Measurements from ENCODE around the gene ACOT8.
"Not testable (repeated sequence)": the region's sequence is repeated elsewhere in the genome, so short reads cannot be mapped to it uniquely, and the experiment has no call there.

ACOT8 gene

DNA sequence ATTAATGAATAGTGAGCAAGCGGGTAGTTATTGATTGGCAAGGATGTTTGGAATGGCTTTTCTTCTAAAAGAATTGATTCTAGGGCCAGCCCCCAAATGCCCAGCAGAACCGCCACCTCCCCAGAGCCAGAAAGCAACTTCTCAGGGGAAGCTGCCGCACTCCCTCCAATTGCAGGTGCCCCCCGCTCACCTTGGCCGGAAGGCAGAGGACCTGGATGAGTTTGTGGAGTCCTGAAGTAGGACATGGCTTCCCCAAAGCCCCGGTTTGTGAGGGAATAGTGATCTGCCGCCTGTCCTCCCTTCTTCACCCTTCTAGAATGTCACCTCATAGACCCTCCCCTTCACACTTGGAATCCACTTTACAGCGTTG lies 30.1 kb upstream of the ACOT8 start, which contains the start of gene SPATA25:
Gene SPATA25, minus strand, starts transcription at position 277 of the 370 bp plus-strand sequence. Its CDS starts 32 bp downstream, at position 245.
- no peak for DNase-seq (ENCODE audit: low read depth)

DNA sequence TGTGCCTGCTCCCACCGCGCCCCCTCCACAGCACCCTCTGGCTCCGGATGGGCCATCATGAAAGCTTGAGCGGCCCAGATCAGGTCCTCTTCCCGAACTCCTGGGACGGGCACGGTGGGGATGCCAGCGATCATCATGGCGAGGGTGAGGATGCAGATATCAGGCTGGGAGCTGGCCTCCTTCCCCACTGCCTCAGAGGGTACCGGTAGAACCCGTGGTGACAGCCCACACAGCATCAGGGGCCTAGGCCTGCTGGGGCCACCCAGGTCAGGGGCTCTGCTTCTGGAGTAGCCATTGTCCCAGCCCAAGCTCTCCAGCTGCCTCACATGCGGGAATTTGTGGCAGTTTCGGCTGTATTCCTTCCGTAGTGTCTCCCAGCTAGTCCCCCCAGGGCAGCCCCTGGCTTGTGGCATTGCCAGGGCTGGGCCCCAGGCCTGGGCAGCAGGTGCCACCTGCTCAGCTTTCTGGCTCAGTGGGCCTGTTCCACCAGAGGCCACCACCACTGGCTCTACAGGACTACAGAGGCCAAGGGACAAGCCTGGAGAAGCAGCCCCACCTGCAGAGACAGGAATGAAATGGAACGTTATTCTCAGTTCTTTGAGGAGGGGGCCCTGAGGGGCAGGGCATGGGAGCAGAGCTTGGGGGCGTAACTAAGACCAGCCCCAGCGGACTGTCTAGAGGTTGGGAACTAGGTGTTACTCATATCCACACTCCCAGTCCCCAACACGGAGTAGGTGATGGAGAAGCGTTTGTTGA lies 29.6 kb upstream of the ACOT8 start:
- no peak for DNase-seq (ENCODE audit: low read depth)

DNA sequence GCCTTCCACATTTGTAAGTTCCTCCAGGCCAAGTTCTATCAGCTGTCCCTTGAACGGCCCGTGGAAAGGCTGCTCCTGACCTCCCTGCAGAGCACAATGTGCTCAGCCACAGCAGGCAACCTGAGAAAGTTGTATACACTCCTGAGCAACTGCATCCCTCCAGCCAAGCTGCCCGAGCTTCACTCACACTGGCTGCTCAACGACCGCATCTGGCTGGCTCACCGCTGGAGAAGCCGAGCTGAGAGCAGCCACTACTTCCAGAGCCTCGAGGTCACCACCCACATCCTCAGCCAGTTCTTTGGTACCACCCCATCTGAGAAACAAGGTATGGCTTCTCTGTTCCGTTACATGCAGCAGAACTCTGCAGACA lies 25.9 kb upstream of the ACOT8 start:
- no peak for DNase-seq (ENCODE audit: low read depth)

GRCh38 chr20:45882469-45883099 lies 25.4 kb upstream of the ACOT8 start:
- DNase-seq (ENCODE audit: low read depth), result no peak

DNA sequence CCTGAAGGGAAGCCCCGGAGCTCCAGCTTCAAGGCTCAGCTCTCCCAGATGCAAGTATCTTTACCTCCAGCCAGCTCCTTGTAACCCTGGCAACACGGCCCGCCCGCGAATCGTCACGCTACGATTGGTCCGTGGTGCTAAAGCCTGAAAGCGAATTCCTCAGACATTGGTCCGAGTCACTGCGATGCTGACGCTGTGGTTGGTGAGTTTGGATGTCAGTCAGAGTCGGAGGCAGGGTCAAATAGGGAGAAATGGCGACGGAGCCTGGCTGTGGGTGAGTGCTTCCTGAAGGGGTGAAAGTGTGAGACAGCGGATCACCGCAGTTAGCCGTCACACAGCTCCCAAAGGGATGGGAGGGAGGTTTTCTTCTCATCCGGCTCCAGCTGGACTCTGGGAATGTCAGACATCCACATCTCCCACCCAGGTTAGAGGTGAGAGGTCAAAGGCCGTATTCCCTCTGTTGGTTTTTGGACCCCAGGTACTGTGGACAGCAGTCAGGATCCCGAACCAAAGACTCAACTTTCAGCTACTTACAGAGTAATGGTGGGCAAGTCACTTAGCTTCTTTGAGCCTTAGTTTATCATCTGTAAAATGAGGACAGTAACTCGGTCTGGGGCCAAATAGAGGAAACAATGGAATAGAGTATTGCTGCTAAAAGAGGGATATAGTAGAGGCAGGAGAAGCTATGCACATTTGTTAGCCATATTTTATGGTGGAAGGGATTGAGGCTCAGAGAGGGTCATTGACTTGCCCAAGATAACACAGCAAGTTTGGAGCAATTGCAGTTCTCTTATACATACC lies 24.0 kb upstream of the ACOT8 start, which contains the start of gene ZSWIM1:
Gene ZSWIM1, plus strand, starts transcription at position 240 of the 801 bp plus-strand sequence. CDS start 1,366 bp downstream, outside the sequence.
- peak; percentile 95 for DNase-seq (ENCODE audit: low read depth)

GRCh38 chr20:45878076-45878761 lies 21.0 kb upstream of the ACOT8 start:
- no peak for DNase-seq (ENCODE audit: low read depth)

DNA sequence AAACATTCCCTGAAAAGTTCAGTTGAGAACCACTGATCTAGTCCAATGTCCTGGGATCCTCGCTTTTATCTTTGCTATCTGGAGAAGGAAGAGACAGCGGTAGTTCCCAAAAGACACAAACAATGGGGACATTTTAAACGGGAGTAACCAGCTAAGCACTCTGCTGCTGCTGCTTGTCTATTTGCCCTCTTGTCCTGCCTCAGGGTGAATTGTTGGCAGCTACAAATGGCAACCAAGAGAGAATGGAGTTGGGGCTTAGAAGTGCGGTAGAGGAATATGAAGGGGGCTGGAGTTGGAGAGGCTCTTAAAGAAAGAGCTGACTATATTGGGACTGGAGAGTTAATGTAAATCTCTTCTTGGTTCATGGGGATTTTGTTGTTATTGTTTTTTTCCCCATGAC lies 17.4 kb upstream of the ACOT8 start:
- DNase-seq (ENCODE audit: low read depth), result no peak

GRCh38 chr20:45874104-45874481 lies 16.9 kb upstream of the ACOT8 start:
- DNase-seq (ENCODE audit: low read depth), result not testable (repeated sequence)

- DNase-seq (ENCODE audit: low read depth), result no peak
Observed at GRCh38 chr20:45873409-45874103, 16.4 kb upstream of the ACOT8 start.

DNA sequence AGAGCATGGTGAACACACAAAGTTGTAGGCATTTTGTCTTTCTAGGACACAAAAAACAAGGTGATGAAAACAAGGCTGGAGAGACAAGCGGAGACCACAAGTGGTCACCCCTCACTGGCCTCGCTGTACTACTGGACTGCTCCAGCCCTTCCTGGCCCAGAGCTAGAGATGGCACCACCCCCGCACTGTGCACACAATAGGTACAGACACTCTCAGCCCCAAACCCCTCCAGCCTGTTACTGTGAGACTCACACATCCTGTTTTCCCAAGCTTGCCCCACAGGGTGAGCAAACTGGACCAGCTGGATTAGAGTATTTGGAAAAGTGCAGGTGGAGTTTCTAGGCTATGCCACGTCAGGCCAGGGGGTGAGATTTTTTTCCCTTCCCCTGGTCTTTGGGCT lies 15.4 kb upstream of the ACOT8 start:
- DNase-seq (ENCODE audit: low read depth), result no peak

GRCh38 chr20:45867819-45868176 lies 10.6 kb upstream of the ACOT8 start:
- no peak for DNase-seq (ENCODE audit: low read depth)

- no peak for DNase-seq (ENCODE audit: low read depth)
Observed at GRCh38 chr20:45867136-45867818, 10.1 kb upstream of the ACOT8 start.

DNA sequence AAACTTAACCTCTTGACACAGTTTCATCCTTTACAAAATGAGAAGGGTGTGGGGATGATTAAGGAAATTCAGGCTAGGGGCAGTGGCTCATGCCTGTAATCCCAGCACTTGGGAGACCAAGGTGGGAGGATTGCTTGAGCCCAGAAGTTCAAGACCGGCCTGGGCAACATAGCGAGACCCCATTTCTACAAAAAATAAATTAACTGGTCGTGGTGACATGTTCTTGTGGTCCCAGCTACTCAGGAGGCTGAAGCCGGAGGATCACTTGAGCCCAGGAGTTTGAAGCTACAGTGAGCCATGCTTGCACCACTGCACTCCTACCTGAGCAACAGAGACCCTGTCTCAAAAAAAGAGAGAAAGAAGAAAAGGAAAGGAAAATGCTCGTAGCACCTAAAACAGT lies 9.3 kb upstream of the ACOT8 start:
- DNase-seq (ENCODE audit: low read depth), result no peak

DNA sequence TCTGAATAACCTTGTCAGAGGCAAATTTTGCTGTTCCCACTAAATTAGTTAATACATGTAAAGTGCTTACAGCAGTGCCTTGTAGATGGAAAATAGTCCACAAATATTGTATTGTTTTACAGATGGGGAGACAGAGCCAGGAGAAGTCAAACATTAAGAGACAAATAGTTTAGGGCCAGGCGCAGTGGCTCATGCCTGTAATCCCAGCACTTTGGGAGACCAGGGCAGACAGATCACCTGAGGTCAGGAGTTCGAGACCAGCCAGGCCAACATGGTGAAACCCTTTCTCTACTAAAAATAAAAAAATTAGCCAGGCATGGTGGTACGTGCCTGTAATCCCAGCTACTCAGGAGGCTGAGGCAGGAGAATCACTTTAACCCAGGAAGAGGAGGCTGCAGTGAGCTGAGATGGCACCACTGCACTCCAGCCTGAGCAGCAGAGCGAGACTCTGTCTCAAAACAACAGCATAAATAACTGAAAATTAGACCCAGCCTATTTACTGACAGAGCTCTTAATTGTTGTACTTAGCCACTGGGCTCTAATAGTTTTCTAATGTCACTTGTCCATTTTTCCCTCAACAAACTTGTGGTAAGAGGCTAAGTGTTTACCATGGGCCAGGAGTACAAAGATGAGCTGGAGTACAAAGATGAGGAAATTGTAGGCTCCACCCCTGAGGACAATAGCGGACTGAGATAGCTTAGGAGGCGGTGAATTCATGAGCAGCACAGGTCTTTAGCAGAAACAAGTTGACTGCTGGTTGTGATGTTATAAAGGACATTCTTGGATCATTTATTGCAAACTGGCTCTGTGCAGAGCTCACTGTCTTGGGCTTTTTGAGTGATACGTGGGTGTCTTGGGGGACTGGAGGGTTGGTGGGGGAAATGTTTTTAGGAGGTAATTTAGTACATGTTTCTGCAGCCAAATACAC lies 6.6 kb upstream of the ACOT8 start:
- DNase-seq (ENCODE audit: low read depth), result no peak

DNA sequence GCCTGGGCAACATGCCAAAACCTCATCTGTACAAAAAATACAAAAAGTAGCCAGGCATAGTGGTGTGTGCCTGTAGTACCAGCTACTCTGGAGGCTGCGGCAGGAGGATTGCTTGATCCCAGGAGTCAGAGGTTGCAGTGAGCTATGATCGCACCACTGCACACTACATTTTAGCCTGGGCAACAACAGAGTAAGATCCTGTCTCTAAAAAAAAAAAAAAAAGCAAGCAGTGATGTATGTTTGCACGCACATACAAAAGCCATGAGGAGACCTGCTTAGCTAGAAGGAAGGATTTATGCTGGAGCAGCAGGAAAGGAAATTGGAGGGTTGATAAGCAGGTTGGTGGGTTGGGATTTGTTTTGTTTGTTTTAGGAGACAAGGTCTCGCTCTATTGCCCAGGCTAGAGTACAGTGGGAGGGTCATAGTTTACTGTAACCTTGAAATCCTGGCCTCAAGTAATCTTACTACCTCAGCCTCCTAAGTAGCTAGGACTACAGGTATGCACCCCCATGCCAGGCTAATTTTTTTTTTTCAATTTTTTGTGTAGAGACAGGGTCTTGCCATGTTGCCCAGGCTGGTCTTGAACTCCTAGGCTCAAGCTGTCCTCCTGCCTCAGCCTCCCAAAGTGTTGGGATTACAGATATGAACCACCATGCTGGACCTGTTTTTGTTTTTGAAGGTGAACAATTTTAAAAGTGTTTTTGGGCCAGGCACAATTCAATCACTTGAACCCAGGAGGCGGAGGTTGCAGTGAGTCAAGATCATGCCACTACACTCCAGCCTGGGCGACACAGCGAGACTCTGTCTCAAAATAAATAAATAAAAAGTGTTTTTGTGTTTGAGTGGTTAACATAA lies 4.3 kb upstream of the ACOT8 start:
- DNase-seq (ENCODE audit: low read depth), result no peak

DNA sequence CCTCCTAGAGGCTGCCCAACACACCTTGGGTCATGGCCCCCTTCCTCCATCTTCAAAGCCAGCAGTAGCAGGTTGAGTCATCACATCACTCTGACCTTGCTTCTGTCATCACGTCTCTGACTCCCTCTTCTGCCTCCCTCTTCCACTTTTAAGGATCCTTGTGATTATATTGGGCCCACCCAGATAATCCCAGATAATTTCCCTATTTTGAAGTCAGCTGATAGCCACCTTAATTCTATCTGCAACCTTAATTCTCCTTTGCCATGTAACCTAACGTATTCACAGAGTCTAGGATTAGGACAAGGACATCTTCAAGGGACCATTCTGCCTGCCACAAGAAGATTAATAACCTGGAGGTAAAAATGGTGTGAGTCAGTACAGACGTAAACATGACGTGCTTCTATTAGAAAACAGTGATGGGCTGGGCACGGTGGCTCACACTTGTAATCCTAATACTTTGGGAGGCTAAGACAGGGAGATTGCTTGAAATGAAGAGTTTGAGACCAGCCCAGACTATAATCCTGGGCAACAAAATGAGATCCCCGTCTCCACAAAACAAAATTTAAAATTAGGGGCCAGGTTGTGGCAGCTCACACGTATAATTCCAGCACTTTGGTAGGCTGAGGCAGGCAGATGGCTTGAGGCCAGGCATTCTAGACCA lies 3.5 kb upstream of the ACOT8 start:
- no peak for DNase-seq (ENCODE audit: low read depth)

- DNase-seq (ENCODE audit: low read depth), result no peak
Observed at GRCh38 chr20:45859916-45860315, 2.7 kb upstream of the ACOT8 start.

DNA sequence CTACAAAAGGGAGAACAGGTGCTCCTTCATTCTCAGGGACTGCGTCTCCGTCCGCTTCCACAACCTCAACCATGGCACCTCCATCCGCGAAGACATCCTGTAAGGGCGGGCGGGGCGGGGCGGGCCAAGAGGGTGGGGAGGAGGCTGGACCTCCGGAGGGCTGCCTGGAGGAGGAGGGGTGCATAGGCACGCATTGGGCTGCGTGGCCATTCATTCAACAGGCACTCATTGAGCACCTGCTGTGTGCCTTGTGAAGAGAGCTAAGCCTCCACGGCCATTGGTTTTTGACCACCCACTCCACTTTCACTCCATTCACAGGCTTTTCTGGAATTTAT lies 657 bp upstream of the ACOT8 start:
- no peak for DNase-seq (ENCODE audit: low read depth)

DNA sequence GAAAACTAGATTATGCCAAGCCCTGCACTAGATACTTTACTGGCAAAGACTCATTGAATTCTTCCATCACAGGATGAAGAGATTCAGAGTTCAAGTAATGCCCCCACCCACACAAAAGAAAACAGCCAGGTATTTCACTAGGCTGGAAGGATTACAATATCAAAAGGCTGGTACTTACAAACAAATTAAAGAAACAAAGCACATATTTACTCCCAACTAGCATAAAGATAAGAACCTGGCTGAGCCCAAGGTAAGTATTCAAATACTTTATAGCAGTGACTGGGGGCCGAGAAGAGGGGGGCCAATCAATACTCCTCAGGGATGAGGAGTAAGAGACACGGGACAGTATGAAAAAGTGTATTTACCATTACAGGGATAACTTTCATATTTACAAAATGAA lies 3.7 kb downstream of the ACOT8 start:
- DNase-seq (ENCODE audit: low read depth), result no peak

All from activated gamma-delta T cell treated with anti-CD3 and anti-CD28 coated beads, Interleukin-2, amount 50 U/mL, for 16 hours (primary cell).